ENCODE data around the gene ABLIM3. TPM values are rescaled to one million over a fixed set of nuclear protein-coding genes. Genes with fewer than 3 reads are reported as not detected.

Gene ABLIM3
- total and polyA plus RNA-seq, 9 of the 15 experiments (the other 6 are each of a cell fraction or from before 2014, with no cell fraction given) = 0.03 to 0.38 (median 0.11) TPM

DNA sequence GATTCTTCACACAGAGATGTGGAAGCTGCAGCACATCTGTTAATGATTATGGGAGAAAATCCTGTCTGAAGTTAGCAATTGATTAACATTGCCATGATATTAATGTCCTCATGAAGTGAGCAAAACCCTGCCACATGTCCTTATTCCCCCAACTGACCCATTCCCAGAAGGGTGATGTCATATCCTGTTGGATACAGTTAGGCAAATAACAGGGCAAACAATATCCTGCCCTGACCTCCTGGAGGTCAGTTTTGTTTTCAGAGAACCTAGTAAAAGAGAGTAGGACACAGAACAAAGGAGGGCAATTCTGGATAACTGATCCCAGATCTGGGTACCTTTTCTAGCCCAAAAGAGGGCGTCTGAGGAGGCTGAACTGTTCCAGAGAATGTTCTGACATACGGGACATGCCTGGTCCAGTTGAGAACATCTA lies 11.0 kb downstream of the ABLIM3 start (continued):
- TF ChIP-seq, protein P1, sequence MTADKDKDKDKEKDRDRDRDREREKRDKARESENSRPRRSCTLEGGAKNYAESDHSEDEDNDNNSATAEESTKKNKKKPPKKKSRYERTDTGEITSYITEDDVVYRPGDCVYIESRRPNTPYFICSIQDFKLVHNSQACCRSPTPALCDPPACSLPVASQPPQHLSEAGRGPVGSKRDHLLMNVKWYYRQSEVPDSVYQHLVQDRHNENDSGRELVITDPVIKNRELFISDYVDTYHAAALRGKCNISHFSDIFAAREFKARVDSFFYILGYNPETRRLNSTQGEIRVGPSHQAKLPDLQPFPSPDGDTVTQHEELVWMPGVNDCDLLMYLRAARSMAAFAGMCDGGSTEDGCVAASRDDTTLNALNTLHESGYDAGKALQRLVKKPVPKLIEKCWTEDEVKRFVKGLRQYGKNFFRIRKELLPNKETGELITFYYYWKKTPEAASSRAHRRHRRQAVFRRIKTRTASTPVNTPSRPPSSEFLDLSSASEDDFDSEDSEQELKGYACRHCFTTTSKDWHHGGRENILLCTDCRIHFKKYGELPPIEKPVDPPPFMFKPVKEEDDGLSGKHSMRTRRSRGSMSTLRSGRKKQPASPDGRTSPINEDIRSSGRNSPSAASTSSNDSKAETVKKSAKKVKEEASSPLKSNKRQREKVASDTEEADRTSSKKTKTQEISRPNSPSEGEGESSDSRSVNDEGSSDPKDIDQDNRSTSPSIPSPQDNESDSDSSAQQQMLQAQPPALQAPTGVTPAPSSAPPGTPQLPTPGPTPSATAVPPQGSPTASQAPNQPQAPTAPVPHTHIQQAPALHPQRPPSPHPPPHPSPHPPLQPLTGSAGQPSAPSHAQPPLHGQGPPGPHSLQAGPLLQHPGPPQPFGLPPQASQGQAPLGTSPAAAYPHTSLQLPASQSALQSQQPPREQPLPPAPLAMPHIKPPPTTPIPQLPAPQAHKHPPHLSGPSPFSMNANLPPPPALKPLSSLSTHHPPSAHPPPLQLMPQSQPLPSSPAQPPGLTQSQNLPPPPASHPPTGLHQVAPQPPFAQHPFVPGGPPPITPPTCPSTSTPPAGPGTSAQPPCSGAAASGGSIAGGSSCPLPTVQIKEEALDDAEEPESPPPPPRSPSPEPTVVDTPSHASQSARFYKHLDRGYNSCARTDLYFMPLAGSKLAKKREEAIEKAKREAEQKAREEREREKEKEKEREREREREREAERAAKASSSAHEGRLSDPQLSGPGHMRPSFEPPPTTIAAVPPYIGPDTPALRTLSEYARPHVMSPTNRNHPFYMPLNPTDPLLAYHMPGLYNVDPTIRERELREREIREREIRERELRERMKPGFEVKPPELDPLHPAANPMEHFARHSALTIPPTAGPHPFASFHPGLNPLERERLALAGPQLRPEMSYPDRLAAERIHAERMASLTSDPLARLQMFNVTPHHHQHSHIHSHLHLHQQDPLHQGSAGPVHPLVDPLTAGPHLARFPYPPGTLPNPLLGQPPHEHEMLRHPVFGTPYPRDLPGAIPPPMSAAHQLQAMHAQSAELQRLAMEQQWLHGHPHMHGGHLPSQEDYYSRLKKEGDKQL (CRISPR knock-in tag; IDR thresholded peaks at IDR 0.05; ENCODE audit: borderline replicate concordance) = no peak
- TF ChIP-seq RBFOX2 (IDR thresholded peaks at IDR 0.05; ENCODE audit: low read depth, low read length) (no peak), STAG1 (CRISPR knock-in tag; IDR thresholded peaks at IDR 0.05; ENCODE audit: borderline replicate concordance) (no peak), BMI1 (IDR thresholded peaks at IDR 0.05; ENCODE audit: low read length) (no peak), FOXK2 (conservative IDR thresholded peaks at IDR 0.05 in 1 of 2, IDR thresholded peaks at IDR 0.05 in 1 of 2; ENCODE audit: low read depth in 2 of 2) (no peak), HNRNPL (IDR thresholded peaks at IDR 0.05; ENCODE audit: low read depth, low read length) (no peak), EHMT2 (IDR thresholded peaks at IDR 0.05) (no peak), NONO (IDR thresholded peaks at IDR 0.05; ENCODE audit: low read depth in 2 of 2, low read length in 1 of 2) (no peak), USF2 (CRISPR knock-in tag; IDR thresholded peaks at IDR 0.05) (no peak), GABPA (tag; conservative IDR thresholded peaks at IDR 0.05; ENCODE audit: low read depth) (peak; percentile 63), RBM15 (IDR thresholded peaks at IDR 0.05; ENCODE audit: insufficient read depth, low read length) (no peak), BCL6 (CRISPR knock-in tag; IDR thresholded peaks at IDR 0.05) (0 out of 2 replicates have a peak, but pooled peaks have one; percentile 16), NCOA4 (IDR thresholded peaks at IDR 0.05; ENCODE audit: partially characterized antibody) (no peak), ATF7 (IDR thresholded peaks at IDR 0.05) (peak; percentile 45; the same call in 1 of the 2 replicates), SLC30A9 (CRISPR knock-in tag; IDR thresholded peaks at IDR 0.05) (no peak), PTBP1 (IDR thresholded peaks at IDR 0.05; ENCODE audit: low read depth, low read length) (no peak)
- TF ChIP-seq, protein P2, sequence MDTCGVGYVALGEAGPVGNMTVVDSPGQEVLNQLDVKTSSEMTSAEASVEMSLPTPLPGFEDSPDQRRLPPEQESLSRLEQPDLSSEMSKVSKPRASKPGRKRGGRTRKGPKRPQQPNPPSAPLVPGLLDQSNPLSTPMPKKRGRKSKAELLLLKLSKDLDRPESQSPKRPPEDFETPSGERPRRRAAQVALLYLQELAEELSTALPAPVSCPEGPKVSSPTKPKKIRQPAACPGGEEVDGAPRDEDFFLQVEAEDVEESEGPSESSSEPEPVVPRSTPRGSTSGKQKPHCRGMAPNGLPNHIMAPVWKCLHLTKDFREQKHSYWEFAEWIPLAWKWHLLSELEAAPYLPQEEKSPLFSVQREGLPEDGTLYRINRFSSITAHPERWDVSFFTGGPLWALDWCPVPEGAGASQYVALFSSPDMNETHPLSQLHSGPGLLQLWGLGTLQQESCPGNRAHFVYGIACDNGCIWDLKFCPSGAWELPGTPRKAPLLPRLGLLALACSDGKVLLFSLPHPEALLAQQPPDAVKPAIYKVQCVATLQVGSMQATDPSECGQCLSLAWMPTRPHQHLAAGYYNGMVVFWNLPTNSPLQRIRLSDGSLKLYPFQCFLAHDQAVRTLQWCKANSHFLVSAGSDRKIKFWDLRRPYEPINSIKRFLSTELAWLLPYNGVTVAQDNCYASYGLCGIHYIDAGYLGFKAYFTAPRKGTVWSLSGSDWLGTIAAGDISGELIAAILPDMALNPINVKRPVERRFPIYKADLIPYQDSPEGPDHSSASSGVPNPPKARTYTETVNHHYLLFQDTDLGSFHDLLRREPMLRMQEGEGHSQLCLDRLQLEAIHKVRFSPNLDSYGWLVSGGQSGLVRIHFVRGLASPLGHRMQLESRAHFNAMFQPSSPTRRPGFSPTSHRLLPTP (IDR thresholded peaks at IDR 0.05; ENCODE audit: borderline replicate concordance, extremely low read depth, insufficient read length) = no peak
- TF ChIP-seq, protein P3, sequence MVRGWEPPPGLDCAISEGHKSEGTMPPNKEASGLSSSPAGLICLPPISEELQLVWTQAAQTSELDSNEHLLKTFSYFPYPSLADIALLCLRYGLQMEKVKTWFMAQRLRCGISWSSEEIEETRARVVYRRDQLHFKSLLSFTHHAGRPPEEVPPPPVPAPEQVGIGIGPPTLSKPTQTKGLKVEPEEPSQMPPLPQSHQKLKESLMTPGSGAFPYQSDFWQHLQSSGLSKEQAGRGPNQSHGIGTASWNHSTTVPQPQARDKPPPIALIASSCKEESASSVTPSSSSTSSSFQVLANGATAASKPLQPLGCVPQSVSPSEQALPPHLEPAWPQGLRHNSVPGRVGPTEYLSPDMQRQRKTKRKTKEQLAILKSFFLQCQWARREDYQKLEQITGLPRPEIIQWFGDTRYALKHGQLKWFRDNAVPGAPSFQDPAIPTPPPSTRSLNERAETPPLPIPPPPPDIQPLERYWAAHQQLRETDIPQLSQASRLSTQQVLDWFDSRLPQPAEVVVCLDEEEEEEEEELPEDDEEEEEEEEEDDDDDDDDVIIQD (CRISPR knock-in tag; IDR thresholded peaks at IDR 0.05) = no peak

All from K562 (cell line).